HG03066 (cell line): ENCODE data around the gene TMEM238.

Experiments
- ATAC-seq: cut with Tn5 transposase; IDR thresholded peaks from one replicate; pipeline ENCODE4 v1.9.1; 2021; ENCODE audit warnings: low read depth; ENCODE audit not compliant: unreplicated experiment

The TMEM238 gene

DNA sequence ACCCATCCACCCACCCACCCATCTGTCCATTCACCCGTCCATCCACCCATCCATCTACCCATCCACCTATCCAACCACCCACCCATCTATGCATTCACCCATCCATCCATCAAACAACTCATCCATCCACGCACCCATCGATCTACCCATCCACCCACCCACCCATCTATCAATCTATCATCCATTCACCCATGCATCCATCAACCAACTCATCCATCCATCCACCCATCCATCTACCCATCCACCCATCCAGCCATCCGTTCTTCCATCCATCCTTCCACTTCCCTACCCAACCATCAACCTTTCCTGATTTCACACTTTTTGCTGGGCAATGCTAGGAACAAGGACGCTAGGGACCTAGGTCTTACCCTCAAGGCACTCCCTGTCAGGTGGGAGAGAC is 2.1 kb downstream of the TMEM238 start:
- ATAC-seq, result no peak

DNA sequence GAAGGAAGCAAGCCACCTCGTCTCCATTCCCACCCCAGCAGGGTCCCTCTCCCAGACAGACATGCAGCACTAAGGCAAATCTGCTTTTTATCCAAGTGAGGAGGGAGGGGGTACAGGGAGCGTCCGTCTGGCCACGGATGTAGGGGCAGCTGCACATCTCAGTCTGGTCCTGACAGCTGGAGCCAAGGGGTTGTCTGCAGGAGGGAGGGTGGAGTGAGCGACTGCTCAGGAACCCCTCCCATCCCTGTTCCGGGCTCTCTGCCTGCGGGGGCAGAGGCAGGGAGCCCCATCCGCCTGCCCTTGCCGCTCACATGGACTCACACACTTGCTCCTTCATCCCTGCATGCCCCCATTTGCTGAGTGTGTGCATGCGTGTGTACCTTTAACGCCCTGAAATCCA is 4.9 kb downstream of the TMEM238 start:
- no peak for ATAC-seq

DNA sequence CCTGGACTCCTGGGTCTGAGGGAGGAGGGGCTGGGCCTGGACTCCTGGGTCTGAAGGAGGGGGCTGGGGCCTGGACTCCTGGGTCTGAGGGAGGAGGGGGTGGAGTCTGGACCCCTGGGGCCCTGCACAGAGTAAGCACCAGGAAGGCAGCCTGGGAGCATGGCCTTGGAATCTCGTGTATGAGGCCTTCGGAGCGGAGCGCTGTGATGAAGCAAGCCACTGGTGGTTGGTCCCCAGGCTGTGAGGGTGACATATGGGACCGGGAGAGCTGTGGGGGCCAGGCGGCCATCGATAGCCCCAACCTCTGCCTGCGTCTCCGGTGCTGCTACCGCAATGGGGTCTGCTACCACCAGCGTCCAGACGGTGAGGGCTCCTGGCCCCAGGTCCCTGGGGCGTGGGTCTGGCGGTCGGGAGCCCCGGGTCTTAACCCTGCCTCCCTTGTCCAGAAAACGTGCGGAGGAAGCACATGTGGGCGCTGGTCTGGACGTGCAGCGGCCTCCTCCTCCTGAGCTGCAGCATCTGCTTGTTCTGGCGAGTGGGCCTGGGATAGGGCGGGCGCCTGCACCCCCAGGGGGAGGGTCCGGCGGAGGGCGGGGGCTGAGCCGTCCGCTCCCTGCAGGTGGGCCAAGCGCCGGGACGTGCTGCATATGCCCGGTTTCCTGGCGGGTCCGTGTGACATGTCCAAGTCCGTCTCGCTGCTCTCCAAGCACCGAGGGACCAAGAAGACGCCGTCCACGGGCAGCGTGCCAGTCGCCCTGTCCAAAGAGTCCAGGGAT is 6.5 kb downstream of the TMEM238 start:
- no peak for ATAC-seq

DNA sequence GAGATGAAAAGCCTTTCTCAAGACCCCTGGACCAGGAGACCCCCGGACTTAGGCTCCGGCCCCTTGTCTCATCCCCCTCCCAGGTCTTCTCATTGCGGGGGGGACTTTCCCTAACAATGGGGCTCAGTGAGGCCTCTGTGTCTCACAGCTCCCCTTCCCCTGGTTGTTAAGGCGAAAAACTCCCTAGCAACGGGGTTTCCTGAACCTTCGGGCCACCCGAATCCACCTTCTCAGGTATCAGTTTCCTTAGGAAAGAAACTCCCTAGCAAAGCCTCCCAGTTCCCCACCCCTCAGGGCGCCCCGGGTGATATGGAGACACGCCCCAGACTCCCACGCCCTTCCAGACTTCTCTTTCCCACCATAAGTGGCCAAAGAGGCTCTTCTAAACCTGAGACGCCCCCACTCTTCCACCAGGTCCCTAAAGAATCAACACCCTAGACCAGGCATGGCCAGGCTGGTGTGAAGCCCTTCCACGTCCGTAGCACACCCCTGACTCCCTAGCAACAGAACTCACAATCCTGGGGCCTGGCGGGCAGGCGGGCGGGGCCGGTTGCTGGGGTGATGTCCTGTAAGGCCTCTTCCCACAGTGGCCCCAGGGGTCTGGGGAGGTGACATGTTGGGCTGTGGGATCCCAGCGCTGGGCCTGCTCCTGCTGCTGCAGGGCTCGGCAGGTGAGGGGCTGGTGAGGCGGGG is 7.7 kb downstream of the TMEM238 start, which contains the start of gene TMEM190:
Gene TMEM190, plus strand, starts transcription at position 586 of the 693 bp plus-strand sequence. Its CDS starts 28 bp downstream, at position 614.
- no peak for ATAC-seq

DNA sequence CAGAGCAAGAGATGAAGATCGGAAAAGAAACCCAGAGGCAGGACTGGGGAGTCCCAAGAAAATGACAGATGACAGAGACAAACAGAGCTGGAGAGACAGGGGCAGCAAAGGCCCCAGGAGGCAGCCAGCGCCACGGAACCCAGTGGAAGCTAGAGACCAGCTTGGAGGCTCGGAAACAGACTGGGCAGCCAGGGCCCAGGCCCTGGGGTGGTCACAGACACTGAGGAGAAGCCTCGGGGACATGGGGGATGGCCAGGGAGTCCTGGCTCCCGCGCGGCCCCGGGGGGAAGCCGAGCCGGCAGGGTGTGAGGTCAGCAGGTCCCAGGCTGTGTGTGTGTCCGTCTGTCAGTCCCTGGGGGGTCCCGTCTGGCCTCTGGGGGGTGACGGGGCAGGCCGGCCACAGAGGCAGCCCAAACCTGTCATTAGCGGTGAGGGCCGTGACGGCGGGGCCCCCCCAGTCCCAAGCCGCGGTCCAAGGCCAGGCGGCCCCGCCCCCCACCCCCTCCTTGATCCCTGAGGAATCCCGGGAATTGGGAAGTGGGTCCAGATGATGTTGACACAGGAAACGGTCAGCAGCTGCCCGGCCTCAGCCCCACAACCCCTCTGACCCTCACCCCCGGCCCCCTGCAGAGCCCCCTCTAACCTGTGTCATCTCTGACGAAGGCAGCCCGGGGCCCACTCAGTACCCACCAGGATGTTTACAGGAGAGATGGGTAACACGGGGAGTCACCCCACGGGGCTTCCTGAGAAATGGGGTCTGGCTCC is 9.9 kb downstream of the TMEM238 start:
- ATAC-seq, result no peak

DNA sequence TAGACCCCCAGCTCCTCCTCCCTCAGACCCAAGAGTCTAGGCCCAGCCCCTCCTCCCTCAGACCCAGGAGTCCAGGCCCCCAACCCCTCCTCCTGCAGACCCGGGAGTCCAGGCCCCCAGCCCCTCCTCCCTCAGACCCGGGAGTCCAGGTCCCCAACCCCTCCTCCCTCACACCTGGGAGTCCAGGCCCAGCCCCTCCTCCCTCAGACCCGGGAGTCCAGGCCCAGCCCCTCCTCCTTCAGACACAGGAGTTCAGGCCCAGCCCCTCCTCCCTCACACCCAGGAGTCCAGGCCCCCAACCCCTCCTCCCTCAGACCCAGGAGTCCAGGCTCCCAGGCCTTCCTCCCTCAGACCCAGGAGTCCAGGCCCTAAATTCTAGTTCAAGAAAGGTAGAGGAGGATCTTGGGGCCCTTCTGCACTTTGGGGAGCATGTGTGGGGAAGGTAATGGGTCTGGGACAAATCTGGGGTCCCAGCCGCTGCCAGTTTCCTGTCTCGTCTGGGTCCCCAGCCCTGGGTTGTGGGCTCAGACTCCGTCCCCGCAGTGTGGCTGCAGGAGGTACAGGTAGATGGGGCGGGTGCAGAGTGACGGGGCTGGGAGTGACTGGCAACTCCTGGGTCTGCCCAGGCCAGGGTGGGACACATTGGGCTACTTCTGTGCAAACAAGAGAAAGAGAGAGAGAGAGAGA is 10.6 kb downstream of the TMEM238 start:
- ATAC-seq, result no peak

DNA sequence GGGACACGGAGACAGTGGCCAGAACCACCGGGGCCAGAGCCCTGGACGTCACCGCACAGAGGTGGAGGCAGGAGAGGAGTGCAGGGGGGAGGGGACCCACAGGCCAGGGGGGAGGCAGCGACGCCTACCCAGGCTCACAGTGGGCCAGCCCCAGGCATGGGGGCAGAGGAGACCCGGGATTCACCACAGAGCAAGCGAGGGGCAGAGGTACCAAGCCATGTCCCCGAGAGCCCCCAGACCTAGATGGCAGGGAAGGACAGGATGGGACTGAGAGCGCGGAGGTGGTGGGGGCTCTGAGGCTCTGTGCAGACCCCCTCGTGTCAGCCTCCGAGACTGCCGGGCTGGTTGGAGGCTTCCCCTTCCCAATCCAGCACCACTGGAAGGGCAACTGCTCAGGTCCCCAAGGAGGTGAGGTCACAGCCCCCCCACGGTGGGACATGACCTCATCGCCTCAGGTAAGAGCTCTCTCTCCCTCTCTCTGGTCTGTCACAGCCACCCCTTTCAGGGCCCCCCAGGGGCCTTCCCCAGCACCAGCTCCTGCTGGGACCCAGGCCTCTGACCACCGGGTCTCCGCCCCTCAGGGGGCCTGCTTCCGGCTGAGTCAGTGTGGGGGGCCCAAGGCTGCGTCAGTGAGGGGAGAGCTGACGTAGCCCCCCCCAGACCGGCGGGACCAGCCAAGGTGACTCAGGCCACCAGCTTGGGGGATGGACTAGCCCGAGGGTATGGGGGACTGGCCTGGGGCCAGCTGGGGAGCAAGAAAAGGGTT is 11.6 kb downstream of the TMEM238 start:
- no peak for ATAC-seq

DNA sequence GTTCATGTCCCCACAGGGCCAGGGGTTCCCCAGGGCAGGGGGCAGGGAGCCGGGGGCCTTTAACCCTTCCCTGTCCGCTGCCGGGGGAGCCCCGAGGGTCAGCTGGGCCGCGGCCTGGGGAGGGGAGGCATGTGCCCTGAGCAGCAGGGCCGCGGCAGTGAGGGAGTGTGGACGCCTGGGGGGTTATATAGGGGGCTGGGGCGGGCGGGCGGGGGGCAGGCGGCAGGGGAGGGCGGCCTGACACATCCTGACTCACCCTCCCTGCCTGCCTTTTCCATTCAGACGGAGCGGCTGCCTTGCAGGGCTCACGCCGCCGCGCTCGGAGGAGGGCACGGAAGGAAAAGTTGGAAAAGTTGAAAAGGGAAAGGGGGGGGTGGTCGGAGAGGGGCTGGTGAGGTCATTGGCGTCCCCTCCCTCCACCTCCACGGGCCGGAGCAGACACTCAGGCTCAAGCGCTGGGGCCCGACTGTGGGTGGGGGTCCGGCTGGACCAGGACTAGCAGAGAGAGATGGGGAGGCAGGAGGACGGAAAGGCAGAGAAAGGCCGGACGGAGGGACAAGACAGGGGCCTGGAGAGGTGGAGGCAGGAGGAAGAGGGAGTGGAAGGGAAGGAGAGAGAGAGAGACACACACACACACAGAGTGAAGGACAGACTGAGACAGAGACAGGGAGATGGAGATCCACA is 13.6 kb downstream of the TMEM238 start, which contains the start of gene IL11:
Gene IL11, minus strand, starts transcription at position 159 of the 684 bp plus-strand sequence. Its CDS starts 153 bp downstream, at position 6.
- no peak for ATAC-seq

DNA sequence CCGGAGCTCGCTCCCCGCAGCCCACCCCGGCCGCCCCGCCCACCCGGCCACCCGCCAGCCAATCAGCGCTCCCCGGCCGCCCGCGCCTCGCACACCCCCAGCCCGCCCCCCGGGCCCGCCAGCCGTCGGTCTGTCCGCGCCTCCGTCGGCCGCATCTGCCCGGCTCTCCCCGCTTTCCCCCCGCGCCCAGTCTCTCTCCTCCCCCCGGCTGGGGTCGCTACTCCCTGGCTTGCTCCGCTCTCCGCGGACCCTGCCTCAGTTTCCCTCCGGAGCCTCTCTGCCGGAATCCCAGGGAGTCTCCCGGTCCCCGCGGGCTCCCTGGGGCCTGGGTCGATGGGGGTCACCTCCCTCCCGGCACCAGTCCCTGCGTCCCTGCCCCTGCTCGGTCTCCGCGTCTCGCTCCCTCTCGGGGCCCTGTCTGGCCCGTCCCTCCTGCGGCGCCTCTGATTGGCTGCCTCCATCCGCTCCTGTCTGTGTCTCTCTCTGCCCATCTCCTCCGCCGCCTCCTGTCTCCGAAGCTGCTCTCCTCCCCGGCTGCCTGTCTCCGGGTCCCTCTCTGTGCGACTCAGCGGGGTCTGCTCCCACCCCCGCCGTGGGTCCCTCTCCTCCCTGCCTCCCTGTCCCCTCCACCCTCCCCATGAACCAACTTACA is 14.3 kb downstream of the TMEM238 start:
- ATAC-seq, result no peak

DNA sequence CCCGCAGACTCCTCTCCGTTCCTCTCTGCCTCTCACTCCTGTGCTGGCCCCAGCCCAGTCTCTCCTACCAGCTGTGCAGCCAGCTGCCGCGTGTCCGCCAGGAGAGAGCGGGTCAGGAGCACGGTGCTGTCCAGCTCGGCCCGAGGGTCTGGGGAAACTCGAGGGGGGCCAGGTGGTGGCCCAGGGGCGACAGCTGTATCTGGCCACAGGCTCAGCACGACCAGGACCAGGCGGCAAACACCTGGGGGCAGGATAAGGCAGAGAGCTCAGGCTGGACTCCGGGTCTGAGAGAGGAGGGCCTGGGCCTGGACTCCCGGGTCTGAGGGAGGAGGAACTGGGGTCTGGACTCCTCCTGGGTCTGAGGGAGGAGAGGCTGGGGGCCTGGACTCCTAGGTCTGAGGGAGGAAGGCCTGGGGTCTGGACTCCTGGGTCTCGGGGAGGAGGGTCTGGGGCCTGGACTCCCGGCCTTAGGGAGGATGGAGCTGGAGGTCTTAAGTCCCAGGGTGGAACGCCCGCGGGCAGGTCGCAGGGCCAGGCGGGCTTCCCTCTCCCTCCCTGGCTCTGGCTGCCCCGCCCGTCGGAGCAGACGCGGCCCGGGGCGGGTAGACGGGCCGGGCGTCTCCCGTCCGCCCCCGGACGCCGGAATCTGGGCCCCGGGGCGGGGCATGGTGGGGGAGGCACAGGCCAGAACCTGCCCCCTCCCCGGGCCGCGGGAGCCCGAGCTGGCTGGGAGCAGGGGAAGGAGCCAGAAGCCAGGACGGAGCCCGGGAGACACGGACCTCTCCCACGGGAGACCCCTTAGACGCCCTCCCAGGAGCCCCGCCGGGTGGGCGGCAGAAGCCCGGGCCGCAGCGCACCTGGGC is 15.2 kb downstream of the TMEM238 start:
- no peak for ATAC-seq

DNA sequence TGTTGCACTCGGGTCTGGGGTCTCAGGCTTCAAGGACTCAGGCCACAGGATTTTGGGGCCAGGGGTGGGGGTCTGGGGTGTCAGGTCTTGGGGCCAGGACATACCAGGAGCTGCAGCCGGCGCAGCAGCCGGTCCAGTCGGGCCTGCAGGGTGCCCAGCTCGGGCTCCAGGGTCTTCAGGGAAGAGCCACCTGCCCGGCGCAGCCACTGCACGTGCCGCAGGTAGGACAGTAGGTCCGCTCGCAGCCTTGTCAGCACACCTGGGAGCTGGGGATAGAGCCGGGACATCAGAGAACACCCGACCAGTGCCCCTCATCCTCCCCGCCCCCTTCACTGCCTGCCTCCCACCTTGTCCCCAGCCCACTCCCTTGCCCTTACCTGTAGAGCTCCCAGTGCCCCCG is 16.0 kb downstream of the TMEM238 start:
- ATAC-seq, result no peak

DNA sequence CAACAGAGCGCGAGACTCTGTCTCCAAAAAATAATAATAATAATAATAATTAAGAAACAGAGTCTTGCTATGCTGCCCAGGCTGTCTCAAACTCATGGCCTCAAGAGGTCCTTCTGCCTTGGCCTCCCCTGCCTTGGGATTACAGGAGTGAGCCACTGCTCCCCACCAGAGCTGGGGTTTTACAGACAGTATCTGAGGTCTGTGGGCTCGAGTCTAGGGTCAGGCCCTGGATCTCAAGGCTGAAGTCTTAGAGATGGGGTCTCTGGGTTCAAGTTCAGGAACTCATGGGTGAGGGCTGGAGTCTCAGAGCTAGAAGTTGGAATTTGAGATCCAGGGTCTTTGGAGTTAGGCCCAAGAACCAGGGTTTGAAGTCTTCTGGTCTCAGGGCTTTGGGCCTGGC is 17.3 kb downstream of the TMEM238 start:
- no peak for ATAC-seq

DNA sequence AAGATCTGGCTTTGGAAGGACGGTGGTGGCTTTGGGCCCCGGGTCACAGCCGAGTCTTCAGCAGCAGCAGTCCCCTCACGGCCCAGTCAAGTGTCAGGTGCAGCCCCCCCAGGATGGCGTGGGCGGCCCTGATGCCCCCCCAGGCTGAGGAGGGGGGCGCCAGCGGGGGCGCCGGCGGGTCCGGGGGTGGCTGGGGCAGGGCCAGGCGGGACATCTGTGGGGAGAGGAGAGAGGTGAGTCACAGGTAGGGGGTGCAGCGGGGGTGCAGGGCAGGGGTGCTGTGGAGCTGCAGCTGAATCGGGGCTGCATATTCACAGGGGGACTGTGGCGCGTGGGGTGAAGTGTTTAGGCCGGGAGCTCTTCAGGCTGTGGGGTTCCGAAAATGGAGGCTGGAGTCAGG is 18.1 kb downstream of the TMEM238 start:
- no peak for ATAC-seq

DNA sequence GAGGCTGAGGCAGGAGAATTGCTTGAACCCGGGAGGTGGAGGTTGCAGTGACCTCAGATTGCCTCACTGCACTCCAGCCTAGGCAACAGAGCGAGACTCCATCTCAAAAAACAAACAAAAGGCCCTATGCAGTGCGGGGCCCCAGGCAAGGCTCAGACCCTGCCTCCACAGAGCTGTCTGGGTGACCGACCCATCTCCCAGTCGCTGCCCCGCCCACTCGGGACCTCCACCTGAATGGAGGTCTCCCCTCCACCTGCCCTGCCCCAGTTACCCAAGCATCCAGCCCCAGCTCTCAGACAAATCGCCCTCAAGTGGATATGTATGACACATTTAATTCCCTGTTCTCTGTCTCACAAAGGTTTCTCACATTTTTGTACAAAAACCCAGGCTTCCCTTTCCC is 18.8 kb downstream of the TMEM238 start:
- ATAC-seq, result no peak

DNA sequence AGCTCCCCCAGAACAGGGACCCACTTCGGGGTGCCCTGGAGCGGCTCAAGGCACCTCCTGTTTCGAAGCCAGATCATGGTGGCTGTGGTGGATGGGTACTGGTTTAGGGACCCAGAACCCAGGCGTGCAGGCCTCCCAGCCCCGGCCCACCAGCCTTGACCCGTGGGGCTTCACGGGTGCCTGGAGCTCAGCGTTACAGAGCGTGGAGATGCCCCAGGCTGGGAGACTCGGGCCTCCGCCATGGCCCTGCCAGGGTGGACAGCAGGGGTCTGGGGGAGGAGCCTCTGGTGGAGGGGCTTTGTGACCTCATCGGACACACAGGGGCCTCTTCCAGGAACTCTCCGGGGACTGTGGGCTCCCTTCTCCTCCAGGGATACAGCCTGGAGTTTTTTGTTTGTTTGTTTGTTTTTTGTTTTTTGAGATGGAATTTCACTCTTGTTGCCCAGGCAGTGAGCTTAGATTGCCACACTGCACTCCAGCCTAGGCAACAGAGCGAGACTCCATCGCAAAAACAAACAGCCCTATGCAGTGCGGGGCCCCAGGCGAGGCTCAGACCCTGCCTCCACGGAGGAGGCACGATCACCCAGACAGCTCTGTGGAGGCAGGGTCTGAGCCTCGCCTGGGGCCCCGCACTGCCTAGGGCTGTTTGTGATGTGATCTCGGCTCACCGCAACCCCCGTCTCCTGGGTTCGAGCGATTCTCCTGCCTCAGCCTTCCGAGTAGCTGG is 20.9 kb downstream of the TMEM238 start, which contains the start of gene GARIN5B:
Gene GARIN5B, minus strand, starts transcription at position 271 of the 727 bp plus-strand sequence. Its CDS starts 194 bp downstream, at position 77.
- ATAC-seq, result no peak

DNA sequence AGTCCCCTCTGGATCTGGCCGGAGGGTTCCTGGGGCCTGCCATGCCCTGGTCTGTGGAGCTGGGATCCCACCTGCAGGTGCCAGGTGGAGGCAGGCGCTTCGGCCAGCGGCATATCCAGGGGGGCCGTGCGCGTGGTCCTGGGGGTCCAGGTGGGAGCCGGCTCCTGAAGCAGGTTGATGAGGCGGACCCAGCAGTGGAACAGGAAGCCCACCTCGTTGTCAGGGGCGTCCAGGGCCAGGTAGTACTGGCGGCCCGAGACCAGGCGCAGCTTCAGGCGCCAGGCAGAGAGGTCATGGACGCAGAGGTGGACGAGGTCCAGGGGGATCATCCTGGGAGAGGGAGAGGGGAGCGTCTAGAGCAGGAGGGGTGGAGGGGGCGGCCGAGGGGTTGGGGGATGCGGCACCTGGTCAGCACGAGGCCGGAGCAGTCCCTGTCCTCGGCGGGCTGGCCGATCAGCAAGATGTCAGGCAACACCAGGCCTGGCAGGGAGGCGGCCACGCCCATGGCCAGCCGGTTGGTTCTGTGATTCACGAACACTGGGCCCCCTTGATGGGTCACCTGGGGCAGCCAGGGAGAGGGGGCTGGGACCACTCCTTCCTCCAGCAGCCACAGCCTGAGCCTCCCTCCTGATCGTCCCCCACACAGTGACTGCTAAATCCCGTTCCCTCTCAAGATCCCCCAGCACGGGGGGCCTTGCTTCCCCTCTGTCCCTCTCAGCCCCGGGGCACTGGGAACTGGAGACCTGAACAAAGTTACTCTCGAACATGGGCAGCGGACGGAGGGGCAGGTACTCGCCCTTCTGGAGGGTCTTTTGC is 21.7 kb downstream of the TMEM238 start:
- no peak for ATAC-seq
